HL-60 (cell line): ENCODE measurements around the gene ZFAND3.

Experiments
- DNase-seq, 2 experiments: peaks; one replicate each; pipeline ENCODE4 v3.0.0-alpha.2; 2010 to 2020; ENCODE audit warnings: low read depth in 1 of 2, low spot score in 1 of 2
- H3K27ac ChIP-seq: fragments of 250-450 bp; sonication (Bioruptor Pico); replicated peaks from 2 replicates; pipeline ENCODE4 v1.5.1; 2020; ENCODE audit warnings: mild to moderate bottlenecking, moderate library complexity
- H3K27me3 ChIP-seq: fragments of 250-450 bp; sonication (Bioruptor Pico); 2 replicates; pipeline ENCODE4 v1.5.1; 2021; ENCODE audit warnings: mild to moderate bottlenecking, moderate library complexity; ENCODE audit not compliant: insufficient read depth, poor library complexity, severe bottlenecking
- H3K4me3 ChIP-seq: replicated peaks from 2 replicates; pipeline ENCODE4 v1.5.1; 2011; ENCODE audit warnings: mild to moderate bottlenecking, control low read depth, low read length; ENCODE audit not compliant: insufficient read depth
- CTCF ChIP-seq: IDR thresholded peaks from one replicate; pipeline ENCODE4 v1.5.1; 2011; ENCODE audit warnings: low read length, control low read depth, inconsistent platforms; ENCODE audit not compliant: insufficient read depth
- GABPA ChIP-seq: IDR thresholded peaks from 2 replicates; pipeline ENCODE4 v1.6.1; 2012; ENCODE audit warnings: low read depth
- POLR2AphosphoS5 ChIP-seq: IDR thresholded peaks from 2 replicates; pipeline ENCODE4 v1.6.1; 2012; ENCODE audit warnings: low read depth
- SPI1 ChIP-seq: IDR thresholded peaks from 2 replicates; pipeline ENCODE4 v1.6.1; 2012; ENCODE audit warnings: low read depth, mild to moderate bottlenecking, borderline replicate concordance
- TF ChIP-seq, protein P1 (sequence below): IDR thresholded peaks from 2 replicates; pipeline ENCODE4 v1.6.1; 2012; ENCODE audit warnings: low read depth; ENCODE audit not compliant: insufficient replicate concordance

Gene ZFAND3

GRCh38 chr6:38155621-38156204, 336.2 kb downstream of the ZFAND3 start:
- H3K4me3 ChIP-seq: no peak overlapping the region
- DNase-seq: no peak
- TF ChIP-seq SPI1 (no peak), POLR2AphosphoS5 (no peak), CTCF (no peak), GABPA (no peak)
- TF ChIP-seq, protein P1, sequence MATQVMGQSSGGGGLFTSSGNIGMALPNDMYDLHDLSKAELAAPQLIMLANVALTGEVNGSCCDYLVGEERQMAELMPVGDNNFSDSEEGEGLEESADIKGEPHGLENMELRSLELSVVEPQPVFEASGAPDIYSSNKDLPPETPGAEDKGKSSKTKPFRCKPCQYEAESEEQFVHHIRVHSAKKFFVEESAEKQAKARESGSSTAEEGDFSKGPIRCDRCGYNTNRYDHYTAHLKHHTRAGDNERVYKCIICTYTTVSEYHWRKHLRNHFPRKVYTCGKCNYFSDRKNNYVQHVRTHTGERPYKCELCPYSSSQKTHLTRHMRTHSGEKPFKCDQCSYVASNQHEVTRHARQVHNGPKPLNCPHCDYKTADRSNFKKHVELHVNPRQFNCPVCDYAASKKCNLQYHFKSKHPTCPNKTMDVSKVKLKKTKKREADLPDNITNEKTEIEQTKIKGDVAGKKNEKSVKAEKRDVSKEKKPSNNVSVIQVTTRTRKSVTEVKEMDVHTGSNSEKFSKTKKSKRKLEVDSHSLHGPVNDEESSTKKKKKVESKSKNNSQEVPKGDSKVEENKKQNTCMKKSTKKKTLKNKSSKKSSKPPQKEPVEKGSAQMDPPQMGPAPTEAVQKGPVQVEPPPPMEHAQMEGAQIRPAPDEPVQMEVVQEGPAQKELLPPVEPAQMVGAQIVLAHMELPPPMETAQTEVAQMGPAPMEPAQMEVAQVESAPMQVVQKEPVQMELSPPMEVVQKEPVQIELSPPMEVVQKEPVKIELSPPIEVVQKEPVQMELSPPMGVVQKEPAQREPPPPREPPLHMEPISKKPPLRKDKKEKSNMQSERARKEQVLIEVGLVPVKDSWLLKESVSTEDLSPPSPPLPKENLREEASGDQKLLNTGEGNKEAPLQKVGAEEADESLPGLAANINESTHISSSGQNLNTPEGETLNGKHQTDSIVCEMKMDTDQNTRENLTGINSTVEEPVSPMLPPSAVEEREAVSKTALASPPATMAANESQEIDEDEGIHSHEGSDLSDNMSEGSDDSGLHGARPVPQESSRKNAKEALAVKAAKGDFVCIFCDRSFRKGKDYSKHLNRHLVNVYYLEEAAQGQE: no peak
- no peaks in the 10 kb centered on the region for H3K27me3 ChIP-seq
- no peak overlapping the region for H3K27ac ChIP-seq

- H3K4me3 ChIP-seq: no peak overlapping the region
- H3K27me3 ChIP-seq: no peaks in the 10 kb centered on the region
- TF ChIP-seq POLR2AphosphoS5: no peak
- TF ChIP-seq SPI1: no peak
- TF ChIP-seq GABPA: no peak
- TF ChIP-seq, protein P1: no peak
- no peak for TF ChIP-seq CTCF
- no peak overlapping the region for H3K27ac ChIP-seq
- DNase-seq: no peak
These were observed 337.5 kb downstream of the ZFAND3 start for GRCh38 chr6:38156818-38157565.

DNA sequence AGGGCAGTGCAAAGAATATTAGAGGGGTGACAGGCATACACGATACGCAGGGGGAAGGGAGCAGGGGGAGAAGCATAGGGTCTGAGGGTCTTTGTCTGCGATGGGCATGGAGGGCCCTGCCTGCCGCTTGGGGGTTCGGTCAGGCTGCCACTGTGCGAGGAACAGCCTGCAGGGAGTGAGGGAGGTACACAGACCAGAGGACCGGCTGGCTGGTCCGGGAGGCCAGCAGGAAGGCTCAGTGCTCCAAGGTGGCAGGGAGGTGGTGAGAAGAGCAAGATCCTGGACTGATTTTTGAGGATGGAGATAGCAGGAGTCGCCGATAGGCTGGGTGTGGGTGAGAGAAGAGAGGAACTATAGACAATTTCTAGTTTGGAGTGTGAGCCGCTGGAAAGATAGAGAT, 338.4 kb downstream of the ZFAND3 start:
- no peak for DNase-seq
- Histone ChIP-seq H3K27me3 (no peaks in the 10 kb centered on the region), H3K27ac (no peak overlapping the region), H3K4me3 (no peak overlapping the region)
- TF ChIP-seq, protein P1: no peak
- TF ChIP-seq GABPA: no peak
- no peak for TF ChIP-seq CTCF
